WTC11 (cell line): ENCODE data around the gene SCN4B. TPM values are rescaled to one million over a fixed set of nuclear protein-coding genes. Genes with fewer than 3 reads are reported as not detected.

Source experiments
- ATAC-seq: fragments of 200-7000 bp; cut with Tn5 transposase; 2 replicates; pipeline ENCODE4 v1.10.0; 2021; ENCODE audit warnings: mild to moderate bottlenecking, moderate library complexity
- CTCF ChIA-PET: fragments of 300-600 bp; sonication (Branson Sonifier 250); formaldehyde crosslinking; loops from one replicate; lab custom pipeline; 2021; ENCODE audit warnings: antibody characterized with exemption; lab: Charles Lee
- POLR2A ChIA-PET: fragments of 350-600 bp; sonication (Branson Sonifier 250); formaldehyde crosslinking; loops from one replicate; lab custom pipeline; 2021; ENCODE audit warnings: antibody characterized with exemption; lab: Charles Lee
- DNase-seq: peaks from one replicate; pipeline ENCODE4 v3.0.0; 2021; ENCODE audit warnings: low spot score
- H3K27ac Mint-ChIP-seq: 2 replicates; pipeline ENCODE4 v1.8.0; 2021; ENCODE audit warnings: mixed read lengths
- H3K27me3 Mint-ChIP-seq: 2 replicates; pipeline ENCODE4 v1.8.0; 2021; ENCODE audit warnings: low read depth, mild to moderate bottlenecking, moderate library complexity, mixed read lengths
- H3K36me3 Mint-ChIP-seq: 2 replicates; pipeline ENCODE4 v1.8.0; 2021; ENCODE audit warnings: mixed read lengths
- H3K4me1 Mint-ChIP-seq: 2 replicates; pipeline ENCODE4 v1.8.0; 2022; ENCODE audit warnings: mixed read lengths
- H3K4me3 Mint-ChIP-seq: 2 replicates; pipeline ENCODE4 v1.8.0; 2021; ENCODE audit warnings: mild to moderate bottlenecking, moderate library complexity, mixed read lengths
- H3K9me3 Mint-ChIP-seq: 2 replicates; pipeline ENCODE4 v1.8.0; 2021; ENCODE audit warnings: mixed read lengths
- ESRRA ChIP-seq: sonication (generic); formaldehyde crosslinking; IDR thresholded peaks from 2 replicates; pipeline ENCODE4 v1.8.1; 2022; ENCODE audit warnings: mild to moderate bottlenecking, missing genetic modification reagents, borderline replicate concordance
- GRHL2 ChIP-seq: fragments of 250-450 bp; sonication (Bioruptor Pico); IDR thresholded peaks from 2 replicates; pipeline ENCODE4 v1.8.0; 2022; ENCODE audit warnings: mild to moderate bottlenecking, moderate library complexity; ENCODE audit not compliant: insufficient replicate concordance, severe bottlenecking
- KAT7 ChIP-seq: sonication (generic); formaldehyde crosslinking; IDR thresholded peaks from 2 replicates; pipeline ENCODE4 v1.8.1; 2023; ENCODE audit warnings: missing genetic modification reagents, mild to moderate bottlenecking, borderline replicate concordance
- OVOL2 ChIP-seq: fragments of 250-450 bp; sonication (Bioruptor Pico); IDR thresholded peaks from 2 replicates; pipeline ENCODE4 v1.9.0; 2021; ENCODE audit warnings: mild to moderate bottlenecking, borderline replicate concordance
- TEAD4 ChIP-seq: sonication (generic); formaldehyde crosslinking; IDR thresholded peaks from 2 replicates; pipeline ENCODE4 v1.8.0; 2022; ENCODE audit warnings: mild to moderate bottlenecking, missing genetic modification reagents
- ZNF121 ChIP-seq: sonication (generic); formaldehyde crosslinking; IDR thresholded peaks from 2 replicates; pipeline ENCODE4 v1.8.0; 2023; ENCODE audit warnings: missing genetic modification reagents
- ZNF138 ChIP-seq: sonication (generic); formaldehyde crosslinking; conservative IDR thresholded peaks from 2 replicates; pipeline ENCODE4 v1.8.1; 2022; ENCODE audit warnings: mild to moderate bottlenecking, moderate library complexity, missing genetic modification reagents
- ZNF671 ChIP-seq: fragments of 250-450 bp; sonication (Bioruptor Pico); IDR thresholded peaks from 2 replicates; pipeline ENCODE4 v1.8.0; 2021; ENCODE audit warnings: mild to moderate bottlenecking
- total RNA-seq: library from RNA; stranded (reverse); gene quantifications from 3 replicates; pipeline ENCODE4 v1.2.3, GENCODE V29; 2021
- TF ChIP-seq, protein P1 (sequence below): sonication (generic); formaldehyde crosslinking; IDR thresholded peaks from 2 replicates; pipeline ENCODE4 v1.8.1; 2022; ENCODE audit warnings: mild to moderate bottlenecking, missing genetic modification reagents, moderate library complexity, borderline replicate concordance
- TF ChIP-seq, protein P2 (sequence below): fragments of 250-450 bp; sonication (Bioruptor Pico); IDR thresholded peaks from 2 replicates; pipeline ENCODE4 v1.9.0; 2021; ENCODE audit warnings: moderate library complexity, mild to moderate bottlenecking, inconsistent platforms, borderline replicate concordance
- TF ChIP-seq, protein P3 (sequence below): sonication (generic); formaldehyde crosslinking; IDR thresholded peaks from 2 replicates; pipeline ENCODE4 v1.8.0; 2023; ENCODE audit warnings: missing genetic modification reagents, mild to moderate bottlenecking, borderline replicate concordance
- TF ChIP-seq, protein P4 (sequence below): fragments of 250-450 bp; sonication (Bioruptor Pico); IDR thresholded peaks from 2 replicates; pipeline ENCODE4 v1.8.0; 2021; ENCODE audit warnings: mild to moderate bottlenecking
- TF ChIP-seq, protein P5 (sequence below): sonication (generic); formaldehyde crosslinking; IDR thresholded peaks from 2 replicates; pipeline ENCODE4 v1.8.1; 2023; ENCODE audit warnings: mild to moderate bottlenecking, missing genetic modification reagents
- TF ChIP-seq, protein P6 (sequence below): sonication (generic); formaldehyde crosslinking; IDR thresholded peaks from 2 replicates; pipeline ENCODE4 v1.8.1; 2023; ENCODE audit warnings: mild to moderate bottlenecking, moderate library complexity, missing genetic modification reagents
- TF ChIP-seq, protein P7 (sequence below): sonication (generic); formaldehyde crosslinking; conservative IDR thresholded peaks from 2 replicates; pipeline ENCODE4 v1.8.1; 2022; ENCODE audit warnings: mild to moderate bottlenecking, missing genetic modification reagents

SCN4B gene
- total RNA-seq, 1 experiment from 2014 or later: 4.4 TPM

DNA sequence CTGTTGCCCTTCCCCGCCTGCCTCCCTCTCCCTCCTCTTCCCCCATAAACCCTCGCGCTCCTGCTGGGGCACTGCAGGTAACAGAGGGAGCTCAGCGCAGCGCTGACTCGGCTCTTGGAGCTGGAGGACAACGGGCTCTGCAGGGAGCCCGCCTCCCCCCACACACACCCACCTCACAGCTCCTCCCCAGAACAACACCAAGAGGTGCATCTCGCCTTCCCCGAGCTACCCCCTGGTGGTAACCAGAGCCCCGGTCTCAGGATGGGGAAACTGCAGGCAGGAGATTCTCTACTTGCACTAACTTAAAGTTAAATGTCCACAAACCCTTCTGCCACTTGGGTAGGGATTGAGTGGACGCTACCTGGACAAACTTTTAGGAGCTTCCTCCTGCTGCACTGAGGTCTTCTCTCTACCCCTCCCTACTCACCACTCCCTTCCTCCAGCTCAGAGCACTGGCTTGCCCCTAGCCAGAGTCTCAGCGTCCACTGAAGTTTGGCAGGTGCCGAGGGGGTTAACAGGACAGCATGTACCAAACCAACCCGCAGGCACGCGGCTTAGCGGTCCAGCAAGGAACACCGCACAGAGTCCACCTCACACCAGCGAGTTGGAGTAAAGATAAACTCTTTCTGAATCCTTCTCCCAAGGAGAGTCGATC is 4.0 kb upstream of the SCN4B start (continued):
- TF ChIP-seq, protein P1, sequence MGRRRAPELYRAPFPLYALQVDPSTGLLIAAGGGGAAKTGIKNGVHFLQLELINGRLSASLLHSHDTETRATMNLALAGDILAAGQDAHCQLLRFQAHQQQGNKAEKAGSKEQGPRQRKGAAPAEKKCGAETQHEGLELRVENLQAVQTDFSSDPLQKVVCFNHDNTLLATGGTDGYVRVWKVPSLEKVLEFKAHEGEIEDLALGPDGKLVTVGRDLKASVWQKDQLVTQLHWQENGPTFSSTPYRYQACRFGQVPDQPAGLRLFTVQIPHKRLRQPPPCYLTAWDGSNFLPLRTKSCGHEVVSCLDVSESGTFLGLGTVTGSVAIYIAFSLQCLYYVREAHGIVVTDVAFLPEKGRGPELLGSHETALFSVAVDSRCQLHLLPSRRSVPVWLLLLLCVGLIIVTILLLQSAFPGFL (CRISPR knock-in tag): no peak

DNA sequence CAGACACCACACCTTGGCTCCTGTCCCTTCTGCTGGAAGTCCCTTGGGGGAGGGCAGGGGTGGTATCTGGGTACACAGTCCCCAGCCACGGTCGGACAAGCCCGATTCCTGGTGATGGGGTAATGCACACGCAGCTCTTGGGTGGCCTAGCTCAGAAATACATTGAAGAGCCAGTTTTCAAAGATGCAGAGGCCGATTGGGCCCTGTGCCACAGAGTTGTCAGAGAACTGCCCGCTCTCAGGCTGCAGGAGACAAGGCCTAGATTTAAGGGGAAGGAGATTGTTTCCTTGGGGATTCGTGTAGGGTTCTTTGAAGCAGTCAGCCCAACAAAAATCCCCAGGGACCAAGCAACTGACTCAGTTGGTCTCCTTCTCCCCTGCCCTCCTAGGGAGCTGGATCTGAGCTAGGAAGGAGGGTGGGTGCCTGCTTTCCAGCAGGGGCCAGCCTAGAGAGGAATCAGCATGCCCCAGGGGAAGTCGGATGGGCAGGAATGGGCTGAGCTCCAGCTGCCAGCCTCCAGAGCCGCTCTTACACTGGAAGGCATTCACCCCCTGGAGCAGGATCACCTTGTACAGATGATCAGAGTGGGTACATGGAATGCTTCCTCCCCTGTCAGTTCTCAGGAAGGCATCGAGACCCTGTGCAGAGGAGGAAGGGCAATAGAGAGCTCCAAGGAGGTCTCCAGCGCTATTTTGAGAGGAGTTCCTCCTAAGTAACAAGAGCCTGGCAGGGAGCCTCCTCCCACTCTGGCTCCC is 3.3 kb upstream of the SCN4B start:
- H3K27ac Mint-ChIP-seq: no peak overlapping the region

DNA sequence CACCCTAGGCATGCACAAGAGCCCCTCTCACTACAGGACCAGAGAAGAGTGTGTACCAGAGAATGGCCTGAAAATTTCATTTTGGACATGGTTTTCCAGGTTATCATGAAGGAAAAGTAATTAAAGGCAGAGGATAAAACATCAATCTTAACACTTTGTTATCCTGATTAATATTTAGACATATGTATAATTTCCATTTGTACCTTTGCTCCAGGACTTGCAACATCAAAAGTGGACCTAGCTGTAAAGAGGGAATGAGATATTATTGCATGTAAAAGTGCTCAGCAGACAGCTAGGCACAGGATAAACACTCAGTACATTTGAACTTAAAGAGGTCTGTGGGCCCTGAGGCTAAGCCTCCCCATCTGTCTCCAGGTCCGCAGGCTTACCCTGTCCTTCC is 2.0 kb upstream of the SCN4B start:
- no peak overlapping the region for H3K27ac Mint-ChIP-seq
- ChIA-PET CTCF (interaction anchor here (0.7 to 4.0 kb wide), 4 partner anchors 11 to 141 kb away, joined by 3 to 101 read pairs (median 10); no protein-coding TSS in a partner anchor), POLR2A (no interaction called here)
- peaks cover 97% of the 10 kb centered on the region for H3K27me3 Mint-ChIP-seq
- ATAC-seq: no peak
- no peak for DNase-seq
- H3K4me1 Mint-ChIP-seq: peaks cover 58% of the 10 kb centered on the region
- 0 out of 2 replicates have a peak overlapping the region, but pooled peaks have one; percentile 77 for H3K4me3 Mint-ChIP-seq
- H3K36me3 Mint-ChIP-seq: no peaks in the 10 kb centered on the region
- TF ChIP-seq TEAD4 (no peak), OVOL2 (CRISPR knock-in tag) (no peak), ESRRA (CRISPR knock-in tag) (no peak)
- TF ChIP-seq, protein P2, sequence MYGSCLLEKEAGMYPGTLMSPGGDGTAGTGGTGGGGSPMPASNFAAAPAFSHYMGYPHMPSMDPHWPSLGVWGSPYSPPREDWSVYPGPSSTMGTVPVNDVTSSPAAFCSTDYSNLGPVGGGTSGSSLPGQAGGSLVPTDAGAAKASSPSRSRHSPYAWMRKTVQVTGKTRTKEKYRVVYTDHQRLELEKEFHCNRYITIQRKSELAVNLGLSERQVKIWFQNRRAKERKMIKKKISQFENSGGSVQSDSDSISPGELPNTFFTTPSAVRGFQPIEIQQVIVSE: no peak
- no peaks in the 10 kb centered on the region for H3K9me3 Mint-ChIP-seq

More for the DNA sequence above, 3.3 kb upstream of the SCN4B start:
- H3K27me3 Mint-ChIP-seq: peaks cover 85% of the 10 kb centered on the region
- H3K4me3 Mint-ChIP-seq: peak overlapping the region; percentile 66; the same call in 1 of the 2 replicates
- no peaks in the 10 kb centered on the region for H3K36me3 Mint-ChIP-seq
- CTCF ChIA-PET: interaction anchor here (0.6 to 4.0 kb wide), 9 partner anchors 10 to 139 kb away, joined by 3 to 101 read pairs (median 8); no protein-coding TSS in a partner anchor
- POLR2A ChIA-PET: interaction anchor here (0.5 to 1.4 kb wide), 3 partner anchors 15 to 370 kb away, joined by 3 to 8 read pairs (median 3); no protein-coding TSS in a partner anchor
- H3K9me3 Mint-ChIP-seq: no peaks in the 10 kb centered on the region
- ATAC-seq: no peak
- no peak for TF ChIP-seq GRHL2
- no peak for TF ChIP-seq ZNF138 (CRISPR knock-in tag)
- no peak for DNase-seq
- H3K4me1 Mint-ChIP-seq: peaks cover 54% of the 10 kb centered on the region

DNA sequence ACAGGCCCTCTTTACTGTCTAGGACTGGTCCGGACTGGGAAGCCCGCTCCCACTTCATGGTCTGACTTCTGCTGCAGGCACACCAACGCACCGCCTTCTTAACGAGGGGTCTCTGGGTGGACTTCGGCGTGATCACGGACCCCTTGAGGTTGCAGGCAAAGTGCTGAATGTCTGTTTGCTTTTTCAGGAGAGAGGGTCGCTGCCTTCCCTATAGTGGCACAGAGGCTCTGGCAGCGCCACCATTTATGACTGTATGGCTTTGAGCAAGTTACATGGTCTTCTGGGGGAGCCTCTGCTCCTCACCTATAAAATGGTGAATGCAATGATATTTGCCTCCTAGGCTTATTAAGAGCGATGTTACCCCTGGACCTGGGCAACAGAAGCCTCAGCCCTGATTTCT is 1.4 kb upstream of the SCN4B start:
- ChIA-PET POLR2A (no interaction called here), CTCF (interaction anchor here (1.7 to 4.0 kb wide), 3 partner anchors 17 to 21 kb away, joined by 7 to 101 read pairs (median 53); no protein-coding TSS in a partner anchor)
- DNase-seq: no peak
- no peak overlapping the region for H3K27ac Mint-ChIP-seq
- H3K27me3 Mint-ChIP-seq: peaks cover 92% of the 10 kb centered on the region
- peak overlapping the region; percentile 77 for H3K4me3 Mint-ChIP-seq
- no peak for ATAC-seq
- peaks cover 63% of the 10 kb centered on the region for H3K4me1 Mint-ChIP-seq
- no peaks in the 10 kb centered on the region for H3K36me3 Mint-ChIP-seq
- no peaks in the 10 kb centered on the region for H3K9me3 Mint-ChIP-seq
- no peak for TF ChIP-seq ZNF671
- TF ChIP-seq KAT7 (CRISPR knock-in tag): no peak
- TF ChIP-seq, protein P3, sequence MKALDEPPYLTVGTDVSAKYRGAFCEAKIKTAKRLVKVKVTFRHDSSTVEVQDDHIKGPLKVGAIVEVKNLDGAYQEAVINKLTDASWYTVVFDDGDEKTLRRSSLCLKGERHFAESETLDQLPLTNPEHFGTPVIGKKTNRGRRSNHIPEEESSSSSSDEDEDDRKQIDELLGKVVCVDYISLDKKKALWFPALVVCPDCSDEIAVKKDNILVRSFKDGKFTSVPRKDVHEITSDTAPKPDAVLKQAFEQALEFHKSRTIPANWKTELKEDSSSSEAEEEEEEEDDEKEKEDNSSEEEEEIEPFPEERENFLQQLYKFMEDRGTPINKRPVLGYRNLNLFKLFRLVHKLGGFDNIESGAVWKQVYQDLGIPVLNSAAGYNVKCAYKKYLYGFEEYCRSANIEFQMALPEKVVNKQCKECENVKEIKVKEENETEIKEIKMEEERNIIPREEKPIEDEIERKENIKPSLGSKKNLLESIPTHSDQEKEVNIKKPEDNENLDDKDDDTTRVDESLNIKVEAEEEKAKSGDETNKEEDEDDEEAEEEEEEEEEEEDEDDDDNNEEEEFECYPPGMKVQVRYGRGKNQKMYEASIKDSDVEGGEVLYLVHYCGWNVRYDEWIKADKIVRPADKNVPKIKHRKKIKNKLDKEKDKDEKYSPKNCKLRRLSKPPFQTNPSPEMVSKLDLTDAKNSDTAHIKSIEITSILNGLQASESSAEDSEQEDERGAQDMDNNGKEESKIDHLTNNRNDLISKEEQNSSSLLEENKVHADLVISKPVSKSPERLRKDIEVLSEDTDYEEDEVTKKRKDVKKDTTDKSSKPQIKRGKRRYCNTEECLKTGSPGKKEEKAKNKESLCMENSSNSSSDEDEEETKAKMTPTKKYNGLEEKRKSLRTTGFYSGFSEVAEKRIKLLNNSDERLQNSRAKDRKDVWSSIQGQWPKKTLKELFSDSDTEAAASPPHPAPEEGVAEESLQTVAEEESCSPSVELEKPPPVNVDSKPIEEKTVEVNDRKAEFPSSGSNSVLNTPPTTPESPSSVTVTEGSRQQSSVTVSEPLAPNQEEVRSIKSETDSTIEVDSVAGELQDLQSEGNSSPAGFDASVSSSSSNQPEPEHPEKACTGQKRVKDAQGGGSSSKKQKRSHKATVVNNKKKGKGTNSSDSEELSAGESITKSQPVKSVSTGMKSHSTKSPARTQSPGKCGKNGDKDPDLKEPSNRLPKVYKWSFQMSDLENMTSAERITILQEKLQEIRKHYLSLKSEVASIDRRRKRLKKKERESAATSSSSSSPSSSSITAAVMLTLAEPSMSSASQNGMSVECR (CRISPR knock-in tag): no peak
- TF ChIP-seq ZNF121: no peak
- TF ChIP-seq, protein P4, sequence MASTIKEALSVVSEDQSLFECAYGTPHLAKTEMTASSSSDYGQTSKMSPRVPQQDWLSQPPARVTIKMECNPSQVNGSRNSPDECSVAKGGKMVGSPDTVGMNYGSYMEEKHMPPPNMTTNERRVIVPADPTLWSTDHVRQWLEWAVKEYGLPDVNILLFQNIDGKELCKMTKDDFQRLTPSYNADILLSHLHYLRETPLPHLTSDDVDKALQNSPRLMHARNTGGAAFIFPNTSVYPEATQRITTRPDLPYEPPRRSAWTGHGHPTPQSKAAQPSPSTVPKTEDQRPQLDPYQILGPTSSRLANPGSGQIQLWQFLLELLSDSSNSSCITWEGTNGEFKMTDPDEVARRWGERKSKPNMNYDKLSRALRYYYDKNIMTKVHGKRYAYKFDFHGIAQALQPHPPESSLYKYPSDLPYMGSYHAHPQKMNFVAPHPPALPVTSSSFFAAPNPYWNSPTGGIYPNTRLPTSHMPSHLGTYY (CRISPR knock-in tag): no peak
- TF ChIP-seq, protein P5, sequence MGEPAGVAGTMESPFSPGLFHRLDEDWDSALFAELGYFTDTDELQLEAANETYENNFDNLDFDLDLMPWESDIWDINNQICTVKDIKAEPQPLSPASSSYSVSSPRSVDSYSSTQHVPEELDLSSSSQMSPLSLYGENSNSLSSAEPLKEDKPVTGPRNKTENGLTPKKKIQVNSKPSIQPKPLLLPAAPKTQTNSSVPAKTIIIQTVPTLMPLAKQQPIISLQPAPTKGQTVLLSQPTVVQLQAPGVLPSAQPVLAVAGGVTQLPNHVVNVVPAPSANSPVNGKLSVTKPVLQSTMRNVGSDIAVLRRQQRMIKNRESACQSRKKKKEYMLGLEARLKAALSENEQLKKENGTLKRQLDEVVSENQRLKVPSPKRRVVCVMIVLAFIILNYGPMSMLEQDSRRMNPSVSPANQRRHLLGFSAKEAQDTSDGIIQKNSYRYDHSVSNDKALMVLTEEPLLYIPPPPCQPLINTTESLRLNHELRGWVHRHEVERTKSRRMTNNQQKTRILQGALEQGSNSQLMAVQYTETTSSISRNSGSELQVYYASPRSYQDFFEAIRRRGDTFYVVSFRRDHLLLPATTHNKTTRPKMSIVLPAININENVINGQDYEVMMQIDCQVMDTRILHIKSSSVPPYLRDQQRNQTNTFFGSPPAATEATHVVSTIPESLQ (CRISPR knock-in tag): no peak
- TF ChIP-seq, protein P6, sequence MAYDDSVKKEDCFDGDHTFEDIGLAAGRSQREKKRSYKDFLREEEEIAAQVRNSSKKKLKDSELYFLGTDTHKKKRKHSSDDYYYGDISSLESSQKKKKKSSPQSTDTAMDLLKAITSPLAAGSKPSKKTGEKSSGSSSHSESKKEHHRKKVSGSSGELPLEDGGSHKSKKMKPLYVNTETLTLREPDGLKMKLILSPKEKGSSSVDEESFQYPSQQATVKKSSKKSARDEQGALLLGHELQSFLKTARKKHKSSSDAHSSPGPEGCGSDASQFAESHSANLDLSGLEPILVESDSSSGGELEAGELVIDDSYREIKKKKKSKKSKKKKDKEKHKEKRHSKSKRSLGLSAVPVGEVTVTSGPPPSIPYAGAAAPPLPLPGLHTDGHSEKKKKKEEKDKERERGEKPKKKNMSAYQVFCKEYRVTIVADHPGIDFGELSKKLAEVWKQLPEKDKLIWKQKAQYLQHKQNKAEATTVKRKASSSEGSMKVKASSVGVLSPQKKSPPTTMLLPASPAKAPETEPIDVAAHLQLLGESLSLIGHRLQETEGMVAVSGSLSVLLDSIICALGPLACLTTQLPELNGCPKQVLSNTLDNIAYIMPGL (CRISPR knock-in tag): no peak
- TF ChIP-seq, protein P7, sequence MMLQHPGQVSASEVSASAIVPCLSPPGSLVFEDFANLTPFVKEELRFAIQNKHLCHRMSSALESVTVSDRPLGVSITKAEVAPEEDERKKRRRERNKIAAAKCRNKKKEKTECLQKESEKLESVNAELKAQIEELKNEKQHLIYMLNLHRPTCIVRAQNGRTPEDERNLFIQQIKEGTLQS (CRISPR knock-in tag): no peak
